ENCODE results near the gene ST6GALNAC5.

The ST6GALNAC5 gene

GRCh38 chr1:76854255-76854654 lies 13.0 kb upstream of the ST6GALNAC5 start:
- TF ChIP-seq, protein P1, sequence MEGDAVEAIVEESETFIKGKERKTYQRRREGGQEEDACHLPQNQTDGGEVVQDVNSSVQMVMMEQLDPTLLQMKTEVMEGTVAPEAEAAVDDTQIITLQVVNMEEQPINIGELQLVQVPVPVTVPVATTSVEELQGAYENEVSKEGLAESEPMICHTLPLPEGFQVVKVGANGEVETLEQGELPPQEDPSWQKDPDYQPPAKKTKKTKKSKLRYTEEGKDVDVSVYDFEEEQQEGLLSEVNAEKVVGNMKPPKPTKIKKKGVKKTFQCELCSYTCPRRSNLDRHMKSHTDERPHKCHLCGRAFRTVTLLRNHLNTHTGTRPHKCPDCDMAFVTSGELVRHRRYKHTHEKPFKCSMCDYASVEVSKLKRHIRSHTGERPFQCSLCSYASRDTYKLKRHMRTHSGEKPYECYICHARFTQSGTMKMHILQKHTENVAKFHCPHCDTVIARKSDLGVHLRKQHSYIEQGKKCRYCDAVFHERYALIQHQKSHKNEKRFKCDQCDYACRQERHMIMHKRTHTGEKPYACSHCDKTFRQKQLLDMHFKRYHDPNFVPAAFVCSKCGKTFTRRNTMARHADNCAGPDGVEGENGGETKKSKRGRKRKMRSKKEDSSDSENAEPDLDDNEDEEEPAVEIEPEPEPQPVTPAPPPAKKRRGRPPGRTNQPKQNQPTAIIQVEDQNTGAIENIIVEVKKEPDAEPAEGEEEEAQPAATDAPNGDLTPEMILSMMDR (conservative IDR thresholded peaks at IDR 0.05; ENCODE audit: low read length) = no peak
- no peak for DNase-seq (ENCODE audit: low read depth)
- H3K4me3 ChIP-seq (ENCODE audit: low read length) = no peak overlapping the region

DNA sequence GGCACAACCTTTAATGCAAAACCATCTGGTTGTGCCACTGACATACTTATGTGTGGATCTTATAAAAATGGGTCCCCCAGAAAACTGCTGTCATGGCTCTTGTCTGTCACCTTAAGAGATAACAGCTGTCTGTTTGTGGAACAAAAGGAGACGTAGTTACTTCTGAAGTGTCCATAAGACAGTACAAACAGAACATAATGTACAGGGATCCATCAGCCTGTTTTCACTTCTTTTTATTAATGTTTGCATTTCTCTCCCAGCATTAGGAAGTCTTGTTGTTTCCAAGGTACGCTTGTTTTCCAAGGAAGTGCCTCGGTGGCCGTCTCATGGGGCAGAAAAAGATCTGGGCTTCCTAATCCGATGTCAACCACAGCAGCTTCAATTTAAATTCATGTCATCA lies 11.2 kb upstream of the ST6GALNAC5 start:
- TF ChIP-seq, protein P1 (conservative IDR thresholded peaks at IDR 0.05; ENCODE audit: low read length) = no peak
- DNase-seq (ENCODE audit: low read depth) = no peak
- no peak overlapping the region for H3K4me3 ChIP-seq (ENCODE audit: low read length)

GRCh38 chr1:76857138-76857537 lies 10.1 kb upstream of the ST6GALNAC5 start:
- no peak for DNase-seq (ENCODE audit: low read depth)
- H3K4me3 ChIP-seq (ENCODE audit: low read length) = no peak overlapping the region
- TF ChIP-seq, protein P1 (conservative IDR thresholded peaks at IDR 0.05; ENCODE audit: low read length) = no peak

GRCh38 chr1:76857973-76858372 lies 9.3 kb upstream of the ST6GALNAC5 start:
- TF ChIP-seq, protein P1 (conservative IDR thresholded peaks at IDR 0.05; ENCODE audit: low read length) = no peak
- peak; percentile 39 for DNase-seq (ENCODE audit: low read depth)
- no peak overlapping the region for H3K4me3 ChIP-seq (ENCODE audit: low read length)

GRCh38 chr1:76861149-76861548 lies 6.1 kb upstream of the ST6GALNAC5 start:
- TF ChIP-seq, protein P1 (conservative IDR thresholded peaks at IDR 0.05; ENCODE audit: low read length) = no peak
- H3K4me3 ChIP-seq (ENCODE audit: low read length) = no peak overlapping the region
- no peak for DNase-seq (ENCODE audit: low read depth)

- peak; percentile 90 for DNase-seq (ENCODE audit: low read depth)
- no peak overlapping the region for H3K4me3 ChIP-seq (ENCODE audit: low read length)
- TF ChIP-seq, protein P1 (conservative IDR thresholded peaks at IDR 0.05; ENCODE audit: low read length) = no peak
These were observed 4.8 kb upstream of the ST6GALNAC5 start for GRCh38 chr1:76862447-76862846.

DNA sequence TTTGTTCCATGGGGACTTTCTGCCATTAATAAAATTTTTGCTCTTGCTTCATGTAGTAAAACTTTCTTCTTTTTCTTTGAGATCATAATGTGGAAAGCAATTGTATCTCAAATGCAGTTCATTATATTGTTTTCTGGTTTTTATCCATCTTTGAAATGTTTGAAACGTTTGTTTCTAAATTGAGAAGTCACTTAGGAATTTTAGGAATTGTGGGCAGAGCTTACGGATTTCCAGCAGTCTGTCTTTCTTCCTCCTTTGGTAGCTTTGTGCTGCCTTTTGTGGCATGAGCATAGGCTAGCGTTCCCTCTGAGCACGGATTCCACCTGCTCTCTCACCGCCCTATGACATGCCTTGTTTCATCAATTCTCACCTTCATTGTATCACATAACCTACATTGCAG lies 2.9 kb upstream of the ST6GALNAC5 start:
- DNase-seq (ENCODE audit: low read depth) = peak; percentile 69
- H3K4me3 ChIP-seq (ENCODE audit: low read length) = no peak overlapping the region
- TF ChIP-seq, protein P1 (conservative IDR thresholded peaks at IDR 0.05; ENCODE audit: low read length) = no peak
